GM10266 (cell line): ENCODE data around the gene SELENOO.

Experiments used
- DNase-seq: peaks from one replicate; pipeline ENCODE4 v3.0.0; 2012; ENCODE audit errors: extremely low spot score
- TF ChIP-seq, protein P1 (sequence below): IDR thresholded peaks from 2 replicates; pipeline ENCODE4 v1.5.1; 2012; ENCODE audit warnings: mild to moderate bottlenecking, low read depth; ENCODE audit not compliant: control insufficient read depth, insufficient read depth; ENCODE audit errors: missing control alignments

Gene SELENOO

GRCh38 chr22:50206599-50206998, 5.8 kb downstream of the SELENOO start:
- no peak for DNase-seq

GRCh38 chr22:50207383-50208140, 6.8 kb downstream of the SELENOO start:
- DNase-seq = no peak
- TF ChIP-seq, protein P1, sequence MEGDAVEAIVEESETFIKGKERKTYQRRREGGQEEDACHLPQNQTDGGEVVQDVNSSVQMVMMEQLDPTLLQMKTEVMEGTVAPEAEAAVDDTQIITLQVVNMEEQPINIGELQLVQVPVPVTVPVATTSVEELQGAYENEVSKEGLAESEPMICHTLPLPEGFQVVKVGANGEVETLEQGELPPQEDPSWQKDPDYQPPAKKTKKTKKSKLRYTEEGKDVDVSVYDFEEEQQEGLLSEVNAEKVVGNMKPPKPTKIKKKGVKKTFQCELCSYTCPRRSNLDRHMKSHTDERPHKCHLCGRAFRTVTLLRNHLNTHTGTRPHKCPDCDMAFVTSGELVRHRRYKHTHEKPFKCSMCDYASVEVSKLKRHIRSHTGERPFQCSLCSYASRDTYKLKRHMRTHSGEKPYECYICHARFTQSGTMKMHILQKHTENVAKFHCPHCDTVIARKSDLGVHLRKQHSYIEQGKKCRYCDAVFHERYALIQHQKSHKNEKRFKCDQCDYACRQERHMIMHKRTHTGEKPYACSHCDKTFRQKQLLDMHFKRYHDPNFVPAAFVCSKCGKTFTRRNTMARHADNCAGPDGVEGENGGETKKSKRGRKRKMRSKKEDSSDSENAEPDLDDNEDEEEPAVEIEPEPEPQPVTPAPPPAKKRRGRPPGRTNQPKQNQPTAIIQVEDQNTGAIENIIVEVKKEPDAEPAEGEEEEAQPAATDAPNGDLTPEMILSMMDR = no peak

More at GRCh38 chr22:50206599-50206998, 5.8 kb downstream of the SELENOO start:
- TF ChIP-seq, protein P1 = peak; percentile 31

DNA sequence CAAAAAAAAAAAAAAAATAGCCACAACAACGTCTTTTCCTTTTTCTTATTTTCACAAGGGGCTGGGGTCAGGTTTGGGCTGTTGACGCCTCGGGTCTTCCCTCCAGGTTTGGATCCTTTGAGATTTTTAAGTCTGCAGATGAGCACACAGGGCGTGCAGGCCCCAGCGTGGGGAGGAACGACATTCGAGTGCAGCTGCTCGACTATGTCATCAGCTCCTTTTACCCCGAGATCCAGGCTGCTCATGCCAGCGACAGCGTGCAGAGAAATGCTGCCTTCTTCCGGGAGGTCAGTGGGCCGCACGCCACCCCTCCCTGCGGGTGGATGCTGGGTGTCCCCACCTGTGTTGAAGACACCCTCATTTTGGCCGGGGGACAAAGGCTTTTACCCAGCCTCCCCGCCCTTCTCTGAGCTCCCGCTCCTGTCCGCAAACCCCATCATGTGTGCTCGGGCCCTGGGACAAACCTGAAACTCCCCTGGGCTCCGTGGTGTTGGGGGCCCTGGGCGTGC, 7.7 kb downstream of the SELENOO start:
- DNase-seq = no peak
- TF ChIP-seq, protein P1 = no peak

DNA sequence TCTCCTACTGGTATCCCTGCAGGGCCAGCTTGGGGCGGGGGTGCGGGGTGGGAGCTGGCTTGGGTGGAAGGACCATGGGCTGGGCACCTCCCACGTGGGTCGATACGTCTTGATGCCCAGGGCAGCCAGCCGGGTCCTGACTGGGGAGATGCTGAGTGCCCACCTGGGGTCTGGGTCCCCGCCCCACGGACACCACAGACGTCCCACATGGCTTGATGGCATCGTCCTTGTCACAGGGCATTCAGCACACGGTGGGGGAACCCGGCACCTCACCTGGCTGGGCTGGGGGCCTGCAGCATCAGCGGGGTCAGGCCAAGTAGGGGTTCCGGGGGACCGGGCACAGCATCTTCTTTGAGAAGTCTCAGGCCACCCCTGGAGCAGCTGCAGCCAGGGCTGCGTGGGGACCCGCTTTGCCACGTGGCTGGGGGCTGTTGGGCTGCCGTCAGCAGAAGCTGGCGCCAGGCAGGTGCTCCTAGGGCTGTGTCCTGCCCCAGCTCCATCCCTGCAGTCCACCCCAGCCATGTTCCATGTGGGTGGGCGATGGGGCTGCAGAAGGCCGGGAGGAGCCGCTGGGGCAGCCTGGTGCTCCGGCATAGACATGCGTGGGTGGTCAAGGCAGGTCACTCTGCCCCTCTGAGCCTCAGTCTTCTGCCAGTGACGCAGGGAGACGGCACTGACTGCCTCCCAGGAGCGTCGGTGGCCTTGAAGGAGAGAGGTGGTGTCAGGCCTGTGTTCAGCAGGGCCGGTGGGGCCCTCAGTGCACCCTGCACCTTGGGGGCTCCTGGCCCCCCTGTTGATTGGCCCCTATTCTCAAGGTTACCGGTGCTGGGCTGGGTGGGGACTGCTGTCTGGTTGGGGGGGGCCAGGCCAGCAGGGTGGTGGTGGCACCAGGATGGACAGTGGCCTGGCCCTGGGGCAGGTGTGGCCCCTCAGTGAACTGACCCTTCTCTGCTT, 8.4 kb downstream of the SELENOO start:
- no peak for DNase-seq
- TF ChIP-seq, protein P1 = no peak

- peak; percentile 89 for DNase-seq
- TF ChIP-seq, protein P1 = peak; percentile 89
Observed at GRCh38 chr22:50209893-50210292, 9.1 kb downstream of the SELENOO start.

DNA sequence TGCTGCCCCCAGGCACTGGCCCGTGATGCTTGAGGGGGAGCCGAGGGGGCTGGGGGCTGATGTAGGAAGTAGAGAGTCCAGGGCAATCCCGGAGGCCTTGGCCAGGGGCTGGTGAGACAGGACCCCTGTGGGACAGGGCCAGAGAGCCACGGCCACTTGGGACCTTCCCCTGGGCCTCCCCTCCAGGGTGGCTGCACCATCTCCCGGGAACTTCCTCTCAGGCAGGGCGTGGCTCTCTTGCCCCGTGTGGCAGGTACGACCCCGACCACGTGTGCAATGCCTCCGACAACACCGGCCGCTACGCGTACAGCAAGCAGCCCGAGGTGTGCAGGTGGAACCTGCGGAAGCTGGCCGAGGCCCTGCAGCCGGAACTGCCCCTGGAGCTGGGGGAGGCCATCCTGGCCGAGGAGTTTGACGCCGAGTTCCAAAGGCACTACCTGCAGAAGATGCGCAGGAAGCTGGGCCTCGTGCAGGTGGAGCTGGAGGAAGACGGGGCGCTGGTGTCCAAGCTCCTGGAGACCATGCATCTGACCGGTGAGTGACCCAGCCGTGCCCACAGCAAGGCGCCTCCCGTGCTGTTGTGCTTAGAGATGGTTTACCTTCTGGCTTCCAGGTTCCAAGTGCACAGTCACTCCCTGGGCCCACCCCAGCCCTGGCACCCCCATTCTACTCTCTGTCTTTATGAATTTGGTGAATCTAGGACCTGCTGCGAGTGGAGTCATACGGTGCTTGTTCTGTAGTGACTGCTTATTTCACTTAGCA, 9.7 kb downstream of the SELENOO start:
- no peak for DNase-seq
- TF ChIP-seq, protein P1 = no peak
